Astrocyte (in vitro differentiated cells and primary cell): ENCODE results near the gene TNPO3. TPM values are rescaled to one million over a fixed set of nuclear protein-coding genes. Genes with fewer than 3 reads are reported as not detected.
"Not testable (repeated sequence)": the region's sequence is repeated elsewhere in the genome, so short reads cannot be mapped to it uniquely, and the experiment has no call there.

Experiments used
- DNase-seq: peaks from one replicate; pipeline ENCODE4 v3.0.0-alpha.2; 2010; ENCODE audit warnings: low read depth
- FAIRE-seq: peaks from 2 replicates; lab custom pipeline; 2011; peaks lifted over from hg19 to GRCh38; lab: Jason Lieb, UNC
- H2AFZ ChIP-seq: 2 replicates; pipeline ENCODE4 v1.6.0; 2012; ENCODE audit warnings: low read depth, low read length, inconsistent platforms
- H3K27ac ChIP-seq: 2 replicates; pipeline ENCODE4 v1.5.1; 2011; ENCODE audit warnings: low read depth, low read length, inconsistent platforms
- H3K27me3 ChIP-seq: 2 replicates; pipeline ENCODE4 v1.6.0; 2011; ENCODE audit warnings: low read length, inconsistent platforms; ENCODE audit not compliant: insufficient read depth
- H3K36me3 ChIP-seq: 2 replicates; pipeline ENCODE4 v1.5.1; 2011; ENCODE audit warnings: low read length, inconsistent platforms; ENCODE audit not compliant: insufficient read depth
- H3K4me1 ChIP-seq: 2 replicates; pipeline ENCODE4 v1.5.1; 2011; ENCODE audit warnings: low read length, inconsistent platforms; ENCODE audit not compliant: insufficient read depth
- H3K4me2 ChIP-seq: 2 replicates; pipeline ENCODE4 v1.6.0; 2012; ENCODE audit warnings: low read length, inconsistent platforms
- H3K4me3 ChIP-seq: 2 replicates; pipeline ENCODE4 v1.5.1; 2011; ENCODE audit warnings: low read depth, mild to moderate bottlenecking, low read length, inconsistent platforms; ENCODE audit not compliant: insufficient read depth
- H3K79me2 ChIP-seq: 2 replicates; pipeline ENCODE4 v1.6.0; 2012; ENCODE audit warnings: mild to moderate bottlenecking, low read length, inconsistent platforms; ENCODE audit not compliant: insufficient read depth
- H3K9ac ChIP-seq: 2 replicates; pipeline ENCODE4 v1.6.0; 2012; ENCODE audit warnings: mild to moderate bottlenecking, low read length, inconsistent platforms
- H3K9me3 ChIP-seq: 2 replicates; pipeline ENCODE4 v1.5.1; 2012; ENCODE audit warnings: low read depth, mild to moderate bottlenecking, low read length, inconsistent platforms; ENCODE audit not compliant: insufficient read depth
- H4K20me1 ChIP-seq: 2 replicates; pipeline ENCODE4 v1.6.0; 2012; ENCODE audit warnings: low read length, inconsistent platforms; ENCODE audit not compliant: insufficient read depth
- H3K27ac Mint-ChIP-seq: one replicate; pipeline ENCODE4 v1.8.0; 2021; ENCODE audit warnings: mild to moderate bottlenecking, mixed read lengths; ENCODE audit not compliant: unreplicated experiment
- H3K27me3 Mint-ChIP-seq: one replicate; pipeline ENCODE4 v1.8.0; 2021; ENCODE audit warnings: low read depth, mixed read lengths; ENCODE audit not compliant: unreplicated experiment
- H3K36me3 Mint-ChIP-seq: one replicate; pipeline ENCODE4 v1.8.0; 2021; ENCODE audit warnings: low read depth, mixed read lengths; ENCODE audit not compliant: unreplicated experiment
- H3K4me1 Mint-ChIP-seq: one replicate; pipeline ENCODE4 v1.8.0; 2021; ENCODE audit warnings: low read depth, mixed read lengths; ENCODE audit not compliant: unreplicated experiment
- H3K4me3 Mint-ChIP-seq: one replicate; pipeline ENCODE4 v1.8.0; 2021; ENCODE audit warnings: mild to moderate bottlenecking, moderate library complexity, mixed read lengths; ENCODE audit not compliant: unreplicated experiment
- H3K9me3 Mint-ChIP-seq: one replicate; pipeline ENCODE4 v1.8.0; 2021; ENCODE audit warnings: mild to moderate bottlenecking, mixed read lengths; ENCODE audit not compliant: unreplicated experiment
- EZH2 ChIP-seq: IDR thresholded peaks from 2 replicates; pipeline ENCODE4 v1.6.1; 2012; ENCODE audit warnings: mild to moderate bottlenecking, low read length, inconsistent platforms; ENCODE audit not compliant: insufficient read depth
- total RNA-seq: library from RNA; stranded (reverse); gene quantifications from 2 replicates; pipeline ENCODE4 v1.2.1, GENCODE V29; 2021
- TF ChIP-seq, protein P1 (sequence below): IDR thresholded peaks from 2 replicates; pipeline ENCODE4 v1.5.1; 2011; ENCODE audit warnings: low read depth, mild to moderate bottlenecking, inconsistent platforms, low read length, moderate library complexity; ENCODE audit not compliant: insufficient read depth

Gene TNPO3
- total RNA-seq, 1 donor from 2014 or later: 49.2 TPM

DNA sequence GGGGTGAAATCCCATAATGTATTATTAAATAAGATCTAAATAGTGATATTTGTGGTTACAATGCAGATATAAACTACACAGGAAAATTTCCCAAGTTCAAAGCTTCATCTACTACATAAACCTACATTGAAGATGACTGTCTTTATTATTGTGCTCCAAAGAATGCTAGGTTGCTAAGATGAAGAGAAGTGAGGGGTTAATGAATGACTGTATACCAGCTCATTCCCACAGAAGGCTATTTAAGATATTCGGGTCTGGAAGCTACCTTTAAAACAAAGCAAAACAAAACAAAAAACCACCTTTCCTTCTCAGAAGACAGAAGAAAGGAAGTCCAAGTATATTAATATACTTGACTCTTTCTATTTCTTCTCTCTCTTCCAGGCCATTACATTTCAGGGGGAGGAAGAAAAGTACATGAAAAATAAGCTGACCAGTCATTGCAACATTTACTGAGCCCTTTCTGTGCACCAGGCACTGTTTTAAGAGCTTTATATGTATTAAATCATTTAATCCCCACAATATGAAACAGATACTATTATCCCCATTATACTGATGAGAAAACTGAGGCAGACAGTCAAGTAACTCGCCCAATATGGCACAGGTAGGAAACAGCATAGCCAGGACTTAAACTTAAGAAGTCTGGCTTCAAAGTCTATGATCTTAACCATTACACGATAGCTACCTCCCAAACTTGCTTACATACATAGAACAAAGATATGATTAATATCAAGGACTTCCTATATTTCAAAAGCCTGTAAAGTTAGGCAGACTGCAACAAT, 48.1 kb downstream of the TNPO3 start:
- peaks cover 28% of the 10 kb centered on the region for H4K20me1 ChIP-seq
- H3K9me3 ChIP-seq: no peaks in the 10 kb centered on the region
- no peak overlapping the region for H3K9ac ChIP-seq
- peaks cover 5% of the 10 kb centered on the region for H3K36me3 Mint-ChIP-seq
- TF ChIP-seq EZH2: no peak
- TF ChIP-seq, protein P1, sequence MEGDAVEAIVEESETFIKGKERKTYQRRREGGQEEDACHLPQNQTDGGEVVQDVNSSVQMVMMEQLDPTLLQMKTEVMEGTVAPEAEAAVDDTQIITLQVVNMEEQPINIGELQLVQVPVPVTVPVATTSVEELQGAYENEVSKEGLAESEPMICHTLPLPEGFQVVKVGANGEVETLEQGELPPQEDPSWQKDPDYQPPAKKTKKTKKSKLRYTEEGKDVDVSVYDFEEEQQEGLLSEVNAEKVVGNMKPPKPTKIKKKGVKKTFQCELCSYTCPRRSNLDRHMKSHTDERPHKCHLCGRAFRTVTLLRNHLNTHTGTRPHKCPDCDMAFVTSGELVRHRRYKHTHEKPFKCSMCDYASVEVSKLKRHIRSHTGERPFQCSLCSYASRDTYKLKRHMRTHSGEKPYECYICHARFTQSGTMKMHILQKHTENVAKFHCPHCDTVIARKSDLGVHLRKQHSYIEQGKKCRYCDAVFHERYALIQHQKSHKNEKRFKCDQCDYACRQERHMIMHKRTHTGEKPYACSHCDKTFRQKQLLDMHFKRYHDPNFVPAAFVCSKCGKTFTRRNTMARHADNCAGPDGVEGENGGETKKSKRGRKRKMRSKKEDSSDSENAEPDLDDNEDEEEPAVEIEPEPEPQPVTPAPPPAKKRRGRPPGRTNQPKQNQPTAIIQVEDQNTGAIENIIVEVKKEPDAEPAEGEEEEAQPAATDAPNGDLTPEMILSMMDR: no peak
- H3K27ac Mint-ChIP-seq: peak overlapping the region; percentile 36
- H3K4me1 Mint-ChIP-seq: peaks cover 7% of the 10 kb centered on the region
- no peak overlapping the region for H3K4me3 ChIP-seq
- H3K4me2 ChIP-seq: no peak overlapping the region
- H3K36me3 ChIP-seq: peaks cover 8% of the 10 kb centered on the region
- H3K79me2 ChIP-seq: peaks cover 22% of the 10 kb centered on the region
- H3K27me3 Mint-ChIP-seq: no peaks in the 10 kb centered on the region
- no peaks in the 10 kb centered on the region for H3K4me1 ChIP-seq
- no peak overlapping the region for H3K27ac ChIP-seq
- no peak overlapping the region for H2AFZ ChIP-seq
- no peak overlapping the region for H3K4me3 Mint-ChIP-seq
- no peaks in the 10 kb centered on the region for H3K9me3 Mint-ChIP-seq
- no peak for FAIRE-seq
- H3K27me3 ChIP-seq: no peaks in the 10 kb centered on the region
- DNase-seq: peak; percentile 20

DNA sequence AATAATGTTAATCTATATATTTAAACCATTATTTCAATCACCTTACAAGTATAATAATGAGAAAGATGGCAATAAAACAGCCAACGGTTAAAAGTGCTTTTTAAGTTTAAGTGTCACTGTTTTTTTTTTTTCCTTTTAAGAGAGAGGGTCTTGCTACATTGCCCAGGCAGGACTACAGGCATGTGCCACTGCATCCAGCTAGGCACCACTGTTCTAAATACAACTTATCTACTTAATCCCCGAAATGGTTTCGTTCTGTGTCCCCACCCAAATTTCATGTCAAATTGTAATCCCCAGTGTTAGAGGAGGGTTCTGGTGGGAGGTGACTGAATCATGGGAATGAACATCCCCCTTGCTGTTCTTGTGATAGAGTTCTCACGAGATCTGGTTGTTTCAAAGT, 49.7 kb downstream of the TNPO3 start:
- Histone ChIP-seq H4K20me1 (peaks cover 20% of the 10 kb centered on the region), H3K4me2 (no peak overlapping the region), H3K9me3 (no peaks in the 10 kb centered on the region), H3K4me1 (no peaks in the 10 kb centered on the region), H3K27me3 (no peaks in the 10 kb centered on the region), H3K4me3 (no peak overlapping the region), H3K27ac (no peak overlapping the region), H2AFZ (no peak overlapping the region), H3K9ac (no peak overlapping the region), H3K36me3 (peaks cover 18% of the 10 kb centered on the region), H3K79me2 (peaks cover 7% of the 10 kb centered on the region)
- Mint-ChIP-seq H3K36me3 (peaks cover 5% of the 10 kb centered on the region), H3K27ac (no peak overlapping the region), H3K27me3 (no peaks in the 10 kb centered on the region), H3K4me3 (peak overlapping the region; percentile 8), H3K4me1 (peaks cover 7% of the 10 kb centered on the region), H3K9me3 (no peaks in the 10 kb centered on the region)
- TF ChIP-seq EZH2: no peak
- TF ChIP-seq, protein P1: no peak
- DNase-seq: no peak
- FAIRE-seq: no peak

DNA sequence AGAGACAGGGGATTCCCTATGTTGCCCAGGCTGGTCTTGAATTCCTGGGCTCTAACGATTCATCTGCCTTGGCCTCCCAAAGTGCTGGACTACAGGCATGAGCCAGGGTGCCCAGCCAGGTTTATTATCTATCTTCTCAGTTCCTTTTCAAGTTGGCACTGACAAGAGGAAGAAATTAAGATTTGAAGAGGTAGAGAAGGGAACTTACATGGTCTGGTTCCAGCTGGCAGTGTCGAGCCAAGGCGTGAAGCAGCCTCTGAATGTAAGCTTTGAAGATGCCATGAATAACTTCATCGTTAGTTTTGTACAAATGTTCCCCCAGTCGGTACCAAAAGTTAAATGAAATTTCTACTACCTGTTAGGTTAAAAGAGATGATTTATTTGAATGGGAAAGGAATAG, 57.7 kb downstream of the TNPO3 start:
- Histone ChIP-seq H2AFZ (no peak overlapping the region), H3K79me2 (no peaks in the 10 kb centered on the region), H4K20me1 (peaks cover 2% of the 10 kb centered on the region), H3K4me3 (no peak overlapping the region), H3K9me3 (no peaks in the 10 kb centered on the region), H3K4me1 (no peaks in the 10 kb centered on the region), H3K9ac (no peak overlapping the region), H3K27ac (no peak overlapping the region), H3K27me3 (no peaks in the 10 kb centered on the region), H3K4me2 (no peak overlapping the region), H3K36me3 (peaks cover 29% of the 10 kb centered on the region)
- H3K27me3 Mint-ChIP-seq: no peaks in the 10 kb centered on the region
- H3K4me3 Mint-ChIP-seq: no peak overlapping the region
- H3K9me3 Mint-ChIP-seq: no peaks in the 10 kb centered on the region
- FAIRE-seq: no peak
- TF ChIP-seq, protein P1: no peak
- TF ChIP-seq EZH2: no peak
- H3K4me1 Mint-ChIP-seq: peaks cover 2% of the 10 kb centered on the region
- DNase-seq: peak; percentile 6
- H3K36me3 Mint-ChIP-seq: peaks cover 13% of the 10 kb centered on the region
- H3K27ac Mint-ChIP-seq: no peak overlapping the region

GRCh38 chr7:128994560-128994959, 60.4 kb downstream of the TNPO3 start:
- H3K4me2 ChIP-seq, H3K4me3 Mint-ChIP-seq, H3K9ac ChIP-seq, H3K27ac ChIP-seq, H3K27ac Mint-ChIP-seq, H3K79me2 ChIP-seq, H3K27me3 ChIP-seq, H3K4me1 Mint-ChIP-seq, H3K27me3 Mint-ChIP-seq, FAIRE-seq, DNase-seq, H3K9me3 ChIP-seq, H2AFZ ChIP-seq, H3K4me3 ChIP-seq, H4K20me1 ChIP-seq, H3K9me3 Mint-ChIP-seq, H3K4me1 ChIP-seq: not testable (repeated sequence)
- peaks cover 11% of the 10 kb centered on the region for H3K36me3 Mint-ChIP-seq
- peaks cover 18% of the 10 kb centered on the region for H3K36me3 ChIP-seq
